ENCODE measurements around the gene ZC3H8.

The ZC3H8 gene

GRCh38 chr2:112162341-112162740 lies 92.5 kb downstream of the ZC3H8 start:
- DNase-seq = no peak
